Measurements from ENCODE around the gene GOLGB1. TPM values are rescaled to one million over a fixed set of nuclear protein-coding genes. Genes with fewer than 3 reads are reported as not detected.

The GOLGB1 gene
- total RNA-seq, 1 donor from 2014 or later = 65.0 TPM

GRCh38 chr3:121645054-121645453 is 104.5 kb downstream of the GOLGB1 start:
- no peak overlapping the region for H3K4me3 Mint-ChIP-seq (ENCODE audit: unreplicated experiment)

GRCh38 chr3:121642601-121643314 is 106.8 kb downstream of the GOLGB1 start:
- Mint-ChIP-seq H3K27me3 (ENCODE audit: low read depth) (no peaks in the 10 kb centered on the region), H3K27ac (ENCODE audit: unreplicated experiment) (no peak overlapping the region), H3K9me3 (ENCODE audit: low read depth) (no peaks in the 10 kb centered on the region), H3K36me3 (ENCODE audit: low read depth) (no peaks in the 10 kb centered on the region), H3K4me3 (ENCODE audit: unreplicated experiment) (no peak overlapping the region), H3K4me1 (ENCODE audit: low read depth) (no peaks in the 10 kb centered on the region)
- no peak for TF ChIP-seq CTCF (IDR thresholded peaks at IDR 0.05)
- DNase-seq (ENCODE audit: low spot score) = no peak

More at GRCh38 chr3:121645054-121645453, 104.5 kb downstream of the GOLGB1 start:
- no peak for DNase-seq (ENCODE audit: low spot score)
- Mint-ChIP-seq H3K36me3 (ENCODE audit: low read depth) (no peaks in the 10 kb centered on the region), H3K4me1 (ENCODE audit: low read depth) (peaks cover 7% of the 10 kb centered on the region), H3K27ac (ENCODE audit: unreplicated experiment) (no peak overlapping the region), H3K27me3 (ENCODE audit: low read depth) (no peaks in the 10 kb centered on the region), H3K9me3 (ENCODE audit: low read depth) (peaks cover 4% of the 10 kb centered on the region)
- TF ChIP-seq CTCF (IDR thresholded peaks at IDR 0.05) = no peak

- Mint-ChIP-seq H3K27ac (ENCODE audit: unreplicated experiment) (no peak overlapping the region), H3K36me3 (ENCODE audit: low read depth) (peaks cover 2% of the 10 kb centered on the region), H3K4me1 (ENCODE audit: low read depth) (no peaks in the 10 kb centered on the region), H3K27me3 (ENCODE audit: low read depth) (no peaks in the 10 kb centered on the region), H3K9me3 (ENCODE audit: low read depth) (no peaks in the 10 kb centered on the region), H3K4me3 (ENCODE audit: unreplicated experiment) (no peak overlapping the region)
- no peak for TF ChIP-seq CTCF (IDR thresholded peaks at IDR 0.05)
- DNase-seq (ENCODE audit: low spot score) = no peak
Measured at GRCh38 chr3:121641127-121641526, 108.4 kb downstream of the GOLGB1 start.

- Mint-ChIP-seq H3K27me3 (ENCODE audit: low read depth) (no peaks in the 10 kb centered on the region), H3K27ac (ENCODE audit: unreplicated experiment) (no peak overlapping the region), H3K9me3 (ENCODE audit: low read depth) (no peaks in the 10 kb centered on the region), H3K36me3 (ENCODE audit: low read depth) (peaks cover 5% of the 10 kb centered on the region), H3K4me1 (ENCODE audit: low read depth) (no peaks in the 10 kb centered on the region), H3K4me3 (ENCODE audit: unreplicated experiment) (no peak overlapping the region)
- DNase-seq (ENCODE audit: low spot score) = no peak
- no peak for TF ChIP-seq CTCF (IDR thresholded peaks at IDR 0.05)
Measured at GRCh38 chr3:121637922-121638321, 111.6 kb downstream of the GOLGB1 start.

GRCh38 chr3:121630355-121630754 is 119.2 kb downstream of the GOLGB1 start:
- TF ChIP-seq CTCF (IDR thresholded peaks at IDR 0.05) = no peak
- Mint-ChIP-seq H3K9me3 (ENCODE audit: low read depth) (no peaks in the 10 kb centered on the region), H3K27ac (ENCODE audit: unreplicated experiment) (no peak overlapping the region), H3K27me3 (ENCODE audit: low read depth) (no peaks in the 10 kb centered on the region), H3K4me3 (ENCODE audit: unreplicated experiment) (no peak overlapping the region), H3K4me1 (ENCODE audit: low read depth) (no peaks in the 10 kb centered on the region), H3K36me3 (ENCODE audit: low read depth) (peaks cover 5% of the 10 kb centered on the region)
- no peak for DNase-seq (ENCODE audit: low spot score)
